H9 (cell line): ENCODE measurements around the gene OR8H1. TPM values are rescaled to one million over a fixed set of nuclear protein-coding genes. Genes with fewer than 3 reads are reported as not detected.
A peak's percentile ranks its signal among the peaks of the same experiment; 100 is the strongest.

ENCODE experiments used
- DNase-seq: peaks from one replicate; pipeline ENCODE4 v3.0.0-alpha.2; 2017
- H2AFZ ChIP-seq: one replicate; pipeline ENCODE4 v1.6.1; 2013; ENCODE audit warnings: mild to moderate bottlenecking, low read length, control low read depth, moderate library complexity
- H2AK5ac ChIP-seq: 2 replicates; pipeline ENCODE4 v1.6.1; 2013; ENCODE audit warnings: low read length, control low read depth, mixed read lengths; ENCODE audit not compliant: insufficient read length
- H2BK120ac ChIP-seq: one replicate; pipeline ENCODE4 v1.6.1; 2013; ENCODE audit warnings: low read depth, mild to moderate bottlenecking, low read length, control low read depth, inconsistent platforms; ENCODE audit not compliant: poor library complexity, severe bottlenecking
- H2BK12ac ChIP-seq: 2 replicates; pipeline ENCODE4 v1.6.1; 2013; ENCODE audit warnings: low read length, control low read depth, mixed read lengths, low read depth; ENCODE audit not compliant: insufficient read length
- H2BK15ac ChIP-seq: 2 replicates; pipeline ENCODE4 v1.6.1; 2013; ENCODE audit warnings: low read depth, low read length, control low read depth
- H2BK20ac ChIP-seq: one replicate; pipeline ENCODE4 v1.6.1; 2013; ENCODE audit warnings: low read depth, mild to moderate bottlenecking, low read length, control low read depth, inconsistent platforms; ENCODE audit not compliant: poor library complexity, severe bottlenecking
- H2BK5ac ChIP-seq: 2 replicates; pipeline ENCODE4 v1.6.1; 2013; ENCODE audit warnings: low read length, control low read depth, mixed read lengths; ENCODE audit not compliant: insufficient read length
- H3K14ac ChIP-seq: 2 replicates; pipeline ENCODE4 v1.6.1; 2013; ENCODE audit warnings: low read length, control low read depth; ENCODE audit not compliant: insufficient read depth
- H3K18ac ChIP-seq: 2 replicates; pipeline ENCODE4 v1.6.1; 2013; ENCODE audit warnings: low read depth, mild to moderate bottlenecking, mixed read lengths, low read length, control low read depth; ENCODE audit not compliant: insufficient read length
- H3K23ac ChIP-seq: 2 replicates; pipeline ENCODE4 v1.6.1; 2013; ENCODE audit warnings: low read length, control low read depth, mixed read lengths, low read depth; ENCODE audit not compliant: insufficient read length
- H3K23me2 ChIP-seq: 2 replicates; pipeline ENCODE4 v1.6.1; 2013; ENCODE audit warnings: low read depth, mild to moderate bottlenecking, mixed read lengths, low read length, control low read depth; ENCODE audit not compliant: insufficient read length, poor library complexity, severe bottlenecking
- H3K27ac ChIP-seq: 2 replicates; pipeline ENCODE4 v1.5.1; 2013; ENCODE audit warnings: low read length, control low read depth, mixed read lengths, low read depth; ENCODE audit not compliant: insufficient read length
- H3K27me3 ChIP-seq: 2 replicates; pipeline ENCODE4 v1.6.1; 2013; ENCODE audit warnings: low read length, control low read depth, inconsistent platforms; ENCODE audit not compliant: insufficient read depth
- H3K4ac ChIP-seq: 2 replicates; pipeline ENCODE4 v1.6.1; 2013; ENCODE audit warnings: low read depth, mild to moderate bottlenecking, control low read depth, inconsistent platforms, low read length, moderate library complexity
- H3K4me1 ChIP-seq: 2 replicates; pipeline ENCODE4 v1.6.1; 2013; ENCODE audit warnings: low read length, control low read depth, inconsistent platforms; ENCODE audit not compliant: insufficient read depth
- H3K4me2 ChIP-seq: 2 replicates; pipeline ENCODE4 v1.6.1; 2013; ENCODE audit warnings: low read length, control low read depth, mixed read lengths; ENCODE audit not compliant: insufficient read length, insufficient read depth
- H3K56ac ChIP-seq: 2 replicates; pipeline ENCODE4 v1.6.1; 2013; ENCODE audit warnings: low read depth, mild to moderate bottlenecking, mixed read lengths, low read length, control low read depth; ENCODE audit not compliant: insufficient read length
- H3K79me1 ChIP-seq: 2 replicates; pipeline ENCODE4 v1.6.1; 2013; ENCODE audit warnings: low read depth, mild to moderate bottlenecking, moderate library complexity, low read length, control low read depth, inconsistent platforms; ENCODE audit not compliant: insufficient read depth, poor library complexity, severe bottlenecking
- H3K79me2 ChIP-seq: 2 replicates; pipeline ENCODE4 v1.6.1; 2013; ENCODE audit warnings: low read length, control low read depth, inconsistent platforms; ENCODE audit not compliant: insufficient read depth
- H3K9ac ChIP-seq: 2 replicates; pipeline ENCODE4 v1.6.1; 2013; ENCODE audit warnings: low read length, control low read depth, mixed read lengths; ENCODE audit not compliant: insufficient read length; ENCODE audit errors: extremely low read depth
- H3K9me3 ChIP-seq: one replicate; pipeline ENCODE4 v1.6.1; 2013; ENCODE audit warnings: low read depth, low read length, inconsistent platforms; ENCODE audit not compliant: control insufficient read depth
- H3T11ph ChIP-seq: one replicate; pipeline ENCODE4 v1.6.1; 2013; ENCODE audit warnings: mild to moderate bottlenecking, low read length, control low read depth, inconsistent platforms
- H4K20me1 ChIP-seq: one replicate; pipeline ENCODE4 v1.6.1; 2013; ENCODE audit not compliant: control insufficient read depth, insufficient read length, insufficient read depth
- H4K5ac ChIP-seq: 2 replicates; pipeline ENCODE4 v1.6.1; 2013; ENCODE audit warnings: low read depth, mild to moderate bottlenecking, mixed read lengths, low read length, control low read depth; ENCODE audit not compliant: insufficient read length
- H4K8ac ChIP-seq: replicated peaks from 2 replicates; pipeline ENCODE4 v1.6.1; 2013; ENCODE audit warnings: low read length, control low read depth, mixed read lengths, low read depth; ENCODE audit not compliant: insufficient read length
- H4K91ac ChIP-seq: 2 replicates; pipeline ENCODE4 v1.6.1; 2013; ENCODE audit warnings: low read depth, mild to moderate bottlenecking, moderate library complexity, mixed read lengths, low read length, control low read depth; ENCODE audit not compliant: insufficient read length
- H3K27ac Mint-ChIP-seq, 3 experiments: 2 replicates in 2 of 3; 3 replicates in 1 of 3; pipeline ENCODE4 v1.8.0; 2020 to 2021; ENCODE audit warnings: mixed read lengths in 3 of 3, mild to moderate bottlenecking in 1 of 3, moderate library complexity in 1 of 3
- H3K27me3 Mint-ChIP-seq: 2 replicates; pipeline ENCODE4 v1.8.0; 2021; ENCODE audit warnings: low read depth, mild to moderate bottlenecking, moderate library complexity, mixed read lengths
- H3K36me3 Mint-ChIP-seq, 3 experiments: 2 replicates in 2 of 3; 3 replicates in 1 of 3; pipeline ENCODE4 v1.8.0; 2020 to 2021; ENCODE audit warnings: low read depth in 3 of 3, mixed read lengths in 3 of 3; ENCODE audit not compliant: insufficient read depth in 1 of 3
- H3K4me1 Mint-ChIP-seq, 2 experiments: 2 replicates each; pipeline ENCODE4 v1.8.0; 2020; ENCODE audit warnings: mixed read lengths in 2 of 2
- H3K4me3 Mint-ChIP-seq, 2 experiments: 2 replicates in 1 of 2; 3 replicates in 1 of 2; pipeline ENCODE4 v1.8.0; 2020 to 2021; ENCODE audit warnings: mild to moderate bottlenecking in 2 of 2, mixed read lengths in 2 of 2, moderate library complexity in 1 of 2
- H3K9me3 Mint-ChIP-seq, 2 experiments: 2 replicates in 1 of 2; 3 replicates in 1 of 2; pipeline ENCODE4 v1.8.0; 2020; ENCODE audit warnings: mild to moderate bottlenecking in 2 of 2, mixed read lengths in 2 of 2, moderate library complexity in 1 of 2
- CTCF ChIP-seq: fragments of 200-600 bp; sonication (generic); conservative IDR thresholded peaks from 3 replicates; pipeline ENCODE4 v1.8.0; 2021; ENCODE audit warnings: antibody characterized with exemption, mild to moderate bottlenecking
- WGBS: extraction: QIAGEN DNeasy Blood & Tissue Kit; methylation state at CpG from one replicate; pipeline ENCODE4 v1.1.7; 2013; ENCODE audit warnings: missing lambda C conversion rate, low lambda C conversion rate, mixed read lengths; ENCODE audit not compliant: insufficient read length; ENCODE audit errors: extremely low coverage; 5-methylcytosine and 5-hydroxymethylcytosine counted together
- total RNA-seq: library from RNA; stranded (reverse); gene quantifications from 2 replicates; pipeline ENCODE4 v1.2.1, GENCODE V29; 2021

OR8H1 gene
- total RNA-seq, 1 experiment from 2014 or later: not detected

DNA sequence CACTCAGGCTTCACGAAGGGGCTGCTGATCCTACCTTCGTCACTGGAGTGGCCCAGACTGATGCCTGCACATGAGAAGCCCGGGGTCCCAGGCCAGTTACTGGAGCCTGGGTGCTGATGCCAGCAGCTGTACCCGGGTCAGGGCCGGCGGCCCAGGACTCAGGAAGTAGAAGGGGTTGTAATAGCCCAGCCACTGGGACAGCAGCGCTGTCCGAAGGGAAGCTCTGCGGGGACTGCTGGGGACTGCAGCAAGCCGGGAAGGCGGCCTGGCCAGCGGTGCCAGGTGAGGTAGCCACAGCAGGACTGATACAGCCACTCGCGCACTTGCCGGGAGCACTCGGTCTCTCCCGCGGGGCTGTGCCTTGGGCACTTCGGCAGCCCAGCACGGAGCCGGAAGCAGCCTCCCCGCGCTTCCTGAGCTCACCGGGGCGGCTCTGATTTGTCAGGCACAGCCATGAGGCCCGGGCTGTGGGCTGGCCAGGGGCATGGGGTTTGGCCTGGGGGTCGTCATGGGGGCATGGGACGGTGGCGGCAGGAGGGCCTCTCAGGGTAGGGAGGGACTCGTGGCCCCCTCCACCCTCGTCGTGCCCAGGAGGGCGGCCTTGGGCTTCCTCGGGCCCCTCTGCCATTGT, 39.9 kb upstream of the OR8H1 start:
- Histone ChIP-seq H2AK5ac (no peak overlapping the region), H3K27ac (no peak overlapping the region), H3T11ph (no peak overlapping the region), H2BK120ac (no peak overlapping the region), H3K9ac (no peak overlapping the region), H2BK15ac (no peak overlapping the region), H3K9me3 (no peaks in the 10 kb centered on the region), H3K4me1 (no peaks in the 10 kb centered on the region), H3K4me2 (no peak overlapping the region), H2BK12ac (no peak overlapping the region), H4K5ac (no peak overlapping the region), H3K14ac (no peak overlapping the region), H3K27me3 (no peaks in the 10 kb centered on the region), H3K56ac (no peak overlapping the region), H3K4ac (no peak overlapping the region), H2AFZ (no peak overlapping the region), H4K8ac (no peak overlapping the region), H2BK5ac (no peak overlapping the region), H3K23ac (no peak overlapping the region), H4K20me1 (no peaks in the 10 kb centered on the region), H2BK20ac (no peak overlapping the region), H3K18ac (peak overlapping the region; percentile 50), H3K79me1 (no peaks in the 10 kb centered on the region), H3K23me2 (no peaks in the 10 kb centered on the region), H4K91ac (no peak overlapping the region), H3K79me2 (no peaks in the 10 kb centered on the region)
- WGBS: no CpG with 5 or more reads among the region's 34 CpGs
- Mint-ChIP-seq H3K4me3 (no peak overlapping the region), H3K4me1 (peaks cover 3 to 4% of the 10 kb centered on the region in 2 experiments; a peak in 1 of 4 replicates), H3K27ac (no peak overlapping the region), H3K9me3 (peaks cover 5 to 10% of the 10 kb centered on the region in 2 experiments), H3K36me3 (peaks cover 0 to 7% (median 0%) of the 10 kb centered on the region in 3 experiments; a peak in 3 of 7 replicates), H3K27me3 (no peaks in the 10 kb centered on the region)
- DNase-seq: peak; percentile 41
- no peak for TF ChIP-seq CTCF
